GM21381 (cell line): ENCODE results near the gene FBXO47.
"Not testable (repeated sequence)": the region's sequence is repeated elsewhere in the genome, so short reads cannot be mapped to it uniquely, and the experiment has no call there.

ENCODE experiments used
- ATAC-seq: cut with Tn5 transposase; IDR thresholded peaks from one replicate; pipeline ENCODE4 v1.9.1; 2021; ENCODE audit warnings: mild to moderate bottlenecking, moderate library complexity; ENCODE audit not compliant: unreplicated experiment

The FBXO47 gene

DNA sequence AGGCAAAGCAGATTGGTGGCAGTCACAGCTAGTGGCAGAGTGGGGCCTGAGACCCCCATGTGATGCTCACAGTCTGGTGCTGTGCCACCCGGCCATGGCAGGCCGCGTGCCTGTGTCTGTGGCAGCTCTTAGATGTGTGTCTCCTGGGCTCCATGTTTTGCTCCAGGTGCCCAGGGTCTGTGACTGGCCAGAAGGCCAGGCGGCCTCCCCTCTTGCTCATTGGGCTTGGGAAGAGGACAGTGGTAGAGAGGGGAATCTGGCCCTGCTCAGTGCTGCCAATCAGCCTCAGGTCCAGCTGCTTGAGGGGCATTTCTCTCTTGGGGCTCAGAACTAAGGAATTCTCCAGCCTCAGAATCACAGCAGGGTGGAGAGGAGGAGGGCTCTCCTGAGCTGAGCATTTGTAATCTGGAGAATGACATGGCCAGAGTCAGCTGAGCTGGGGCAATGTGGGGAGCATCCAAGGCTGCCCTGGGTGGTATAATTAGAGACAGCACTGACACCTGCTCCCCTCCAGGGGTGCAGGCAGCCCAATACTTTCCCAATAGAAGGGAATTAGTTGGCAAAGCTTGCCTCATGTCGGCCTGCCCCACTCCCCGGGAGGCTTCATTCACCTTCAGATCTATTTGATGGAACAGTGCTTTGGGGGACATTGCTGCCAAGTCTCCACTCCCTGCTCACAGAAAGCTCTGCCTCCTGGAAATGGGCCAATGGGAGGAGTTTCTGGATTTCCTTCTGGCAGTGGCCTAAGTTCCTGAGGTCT lies 44.5 kb downstream of the FBXO47 start:
- no peak for ATAC-seq

DNA sequence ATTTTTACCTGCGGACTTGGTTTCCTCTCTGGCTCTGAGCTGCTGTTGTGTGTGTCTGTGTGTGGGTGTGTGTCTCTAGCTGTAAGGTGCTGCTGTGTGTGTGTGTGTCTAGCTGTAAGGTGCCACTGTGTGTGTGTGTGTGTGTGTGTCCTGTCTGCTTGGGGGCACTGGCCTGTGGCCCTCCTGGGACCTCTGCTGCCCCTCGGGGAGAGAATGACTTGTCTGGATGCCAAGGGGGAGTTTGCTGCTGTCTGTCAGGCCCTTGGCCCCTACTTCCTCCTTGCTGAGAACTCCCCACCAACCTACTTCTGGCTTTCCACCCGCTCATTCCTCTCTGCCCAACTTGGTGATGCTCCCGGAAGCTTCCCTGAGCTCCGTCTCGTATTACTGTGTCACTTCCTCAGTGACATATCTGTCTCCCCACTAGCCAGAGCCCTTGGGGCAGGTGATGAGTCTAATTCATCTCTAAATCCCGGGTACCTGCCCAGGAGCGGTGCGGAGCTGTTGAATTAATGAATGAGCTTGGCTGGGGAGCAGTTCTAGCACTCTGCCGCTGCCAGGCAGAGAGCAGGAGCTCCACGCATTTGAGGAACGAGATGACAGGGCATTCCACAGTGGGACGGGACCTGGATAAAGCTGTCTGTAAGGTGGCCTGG lies 45.3 kb downstream of the FBXO47 start:
- no peak for ATAC-seq

DNA sequence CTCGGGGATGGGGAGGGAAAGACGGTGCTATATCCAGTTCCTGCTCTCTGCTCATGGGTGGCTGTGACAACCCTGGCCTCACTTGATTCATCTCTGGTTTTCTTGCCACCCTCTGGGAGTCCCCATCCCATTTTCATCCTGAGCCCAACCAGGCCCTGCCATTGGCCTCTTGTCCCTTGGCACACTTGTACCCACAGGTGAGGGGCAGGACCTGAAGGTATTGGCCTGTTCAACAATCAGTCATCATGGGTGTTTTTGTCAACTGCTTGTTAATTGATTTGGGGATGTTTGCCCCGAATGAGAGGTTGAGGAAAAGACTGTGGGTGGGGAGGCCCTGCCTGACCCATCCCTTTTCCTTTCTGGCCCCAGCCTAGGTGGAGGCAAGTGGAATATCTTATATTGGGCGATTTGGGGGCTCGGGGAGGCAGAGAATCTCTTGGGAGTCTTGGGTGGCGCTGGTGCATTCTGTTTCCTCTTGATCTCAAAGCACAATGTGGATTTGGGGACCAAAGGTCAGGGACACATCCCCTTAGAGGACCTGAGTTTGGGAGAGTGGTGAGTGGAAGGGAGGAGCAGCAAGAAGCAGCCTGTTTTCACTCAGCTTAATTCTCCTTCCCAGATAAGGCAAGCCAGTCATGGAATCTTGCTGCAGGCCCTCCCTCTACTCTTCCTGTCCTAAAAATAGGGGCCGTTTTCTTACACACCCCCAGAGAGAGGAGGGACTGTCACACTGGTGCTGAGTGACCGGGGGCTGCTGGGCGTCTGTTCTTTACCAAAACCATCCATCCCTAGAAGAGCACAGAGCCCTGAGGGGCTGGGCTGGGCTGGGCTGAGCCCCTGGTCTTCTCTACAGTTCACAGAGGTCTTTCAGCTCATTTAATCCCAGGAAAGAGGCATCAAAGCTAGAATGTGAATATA lies 46.6 kb downstream of the FBXO47 start:
- no peak for ATAC-seq

DNA sequence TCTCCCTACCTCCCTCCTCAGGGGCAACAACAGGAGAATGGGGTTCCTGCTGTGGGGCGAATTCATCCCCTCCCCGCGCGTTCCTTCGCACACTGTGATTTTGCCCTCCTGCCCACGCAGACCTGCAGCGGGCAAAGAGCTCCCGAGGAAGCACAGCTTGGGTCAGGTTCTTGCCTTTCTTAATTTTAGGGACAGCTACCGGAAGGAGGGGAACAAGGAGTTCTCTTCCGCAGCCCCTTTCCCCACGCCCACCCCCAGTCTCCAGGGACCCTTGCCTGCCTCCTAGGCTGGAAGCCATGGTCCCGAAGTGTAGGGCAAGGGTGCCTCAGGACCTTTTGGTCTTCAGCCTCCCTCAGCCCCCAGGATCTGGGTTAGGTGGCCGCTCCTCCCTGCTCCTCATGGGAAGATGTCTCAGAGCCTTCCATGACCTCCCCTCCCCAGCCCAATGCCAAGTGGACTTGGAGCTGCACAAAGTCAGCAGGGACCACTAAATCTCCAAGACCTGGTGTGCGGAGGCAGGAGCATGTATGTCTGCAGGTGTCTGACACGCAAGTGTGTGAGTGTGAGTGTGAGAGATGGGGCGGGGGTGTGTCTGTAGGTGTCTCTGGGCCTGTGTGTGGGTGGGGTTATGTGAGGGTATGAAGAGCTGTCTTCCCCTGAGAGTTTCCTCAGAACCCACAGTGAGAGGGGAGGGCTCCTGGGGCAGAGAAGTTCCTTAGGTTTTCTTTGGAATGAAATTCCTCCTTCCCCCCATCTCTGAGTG lies 47.7 kb downstream of the FBXO47 start:
- no peak for ATAC-seq

DNA sequence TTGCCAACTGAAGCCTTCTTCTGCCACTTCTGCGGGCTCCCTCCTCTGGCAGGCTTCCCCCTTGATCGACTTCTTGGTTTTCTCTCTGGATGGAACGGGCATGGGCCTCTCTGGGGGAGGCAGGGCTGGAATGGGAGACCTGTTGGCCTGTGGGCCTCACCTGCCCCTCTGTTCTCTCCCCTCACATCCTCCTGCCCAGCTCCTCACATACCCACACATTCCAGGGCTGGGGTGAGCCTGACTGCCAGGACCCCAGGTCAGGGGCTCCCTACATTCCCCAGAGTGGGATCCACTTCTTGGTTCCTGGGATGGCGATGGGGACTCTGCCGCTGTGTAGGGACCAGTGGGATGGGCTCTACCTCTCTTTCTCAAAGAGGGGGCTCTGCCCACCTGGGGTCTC lies 48.3 kb downstream of the FBXO47 start:
- no peak for ATAC-seq

DNA sequence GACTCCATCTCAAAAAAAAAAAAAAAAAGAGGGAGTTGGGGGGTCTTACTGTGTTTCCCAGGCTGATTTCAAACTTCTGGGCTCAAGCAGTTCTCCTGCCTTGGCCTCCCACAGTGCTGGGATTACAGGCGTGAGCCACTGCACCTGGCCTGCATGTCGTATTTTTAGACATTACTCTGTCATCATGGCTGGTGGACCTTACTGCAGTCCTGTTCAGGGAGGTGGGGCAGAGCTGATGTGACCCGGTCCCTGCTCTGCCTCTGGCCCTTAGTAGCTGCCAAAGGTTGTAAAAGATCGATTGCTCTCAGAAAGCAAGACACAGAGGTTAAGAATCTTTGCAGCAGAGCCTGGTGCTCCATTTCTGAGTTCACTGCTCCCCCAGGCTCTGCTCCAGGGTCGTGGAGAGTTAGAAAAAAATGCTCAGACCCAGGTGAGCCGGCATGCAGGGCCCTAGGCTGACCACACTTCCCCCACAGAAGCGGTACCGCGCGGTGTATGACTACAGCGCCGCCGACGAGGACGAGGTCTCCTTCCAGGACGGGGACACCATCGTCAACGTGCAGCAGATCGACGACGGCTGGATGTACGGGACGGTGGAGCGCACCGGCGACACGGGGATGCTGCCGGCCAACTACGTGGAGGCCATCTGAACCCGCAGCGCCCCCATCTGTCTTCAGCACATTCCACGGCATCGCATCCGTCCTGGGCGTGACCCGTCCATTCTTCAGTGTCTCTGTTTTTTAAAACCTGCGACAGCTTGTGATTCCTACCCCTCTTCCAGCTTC lies 48.9 kb downstream of the FBXO47 start:
- ATAC-seq, result no peak

DNA sequence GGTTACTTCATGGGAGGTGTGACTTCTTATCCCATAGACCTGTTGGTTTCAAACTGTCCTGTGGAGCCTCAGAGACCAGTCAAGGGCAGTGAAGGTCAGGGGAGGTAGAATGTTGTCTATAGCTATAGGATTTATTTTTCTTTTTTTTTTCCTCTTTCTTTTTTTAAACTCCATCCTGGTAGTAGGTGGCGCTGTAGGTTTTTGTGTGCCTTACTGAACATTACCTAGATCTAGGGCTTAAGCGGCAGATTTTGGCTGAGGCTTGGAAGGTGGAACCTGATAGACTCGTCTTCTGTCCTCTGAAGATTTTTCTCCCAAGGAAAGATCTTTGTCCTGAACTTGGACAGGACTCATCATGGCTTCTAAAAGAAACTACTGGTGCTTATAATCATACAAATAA lies 49.9 kb downstream of the FBXO47 start:
- ATAC-seq, result no peak

DNA sequence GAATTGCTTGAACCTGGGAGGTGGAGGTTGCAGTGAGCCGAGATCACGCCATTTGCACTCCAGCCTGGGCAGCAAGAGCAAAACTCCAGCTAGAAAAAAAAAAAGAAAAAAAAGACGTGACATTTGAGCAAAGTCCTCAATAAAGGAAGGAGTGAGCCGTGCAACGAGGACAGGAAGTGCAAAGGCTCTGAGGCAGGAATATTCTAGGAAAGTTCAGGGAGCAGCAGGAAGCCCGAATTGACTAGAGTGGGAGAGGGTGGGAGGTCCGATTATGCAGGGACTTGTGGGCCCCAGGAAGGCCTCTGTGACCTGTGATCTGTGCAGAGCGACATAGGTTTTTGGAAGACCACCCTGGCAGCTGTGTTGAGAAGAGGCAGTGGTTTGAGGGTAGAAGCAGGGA lies 50.4 kb downstream of the FBXO47 start:
- ATAC-seq, result no peak

DNA sequence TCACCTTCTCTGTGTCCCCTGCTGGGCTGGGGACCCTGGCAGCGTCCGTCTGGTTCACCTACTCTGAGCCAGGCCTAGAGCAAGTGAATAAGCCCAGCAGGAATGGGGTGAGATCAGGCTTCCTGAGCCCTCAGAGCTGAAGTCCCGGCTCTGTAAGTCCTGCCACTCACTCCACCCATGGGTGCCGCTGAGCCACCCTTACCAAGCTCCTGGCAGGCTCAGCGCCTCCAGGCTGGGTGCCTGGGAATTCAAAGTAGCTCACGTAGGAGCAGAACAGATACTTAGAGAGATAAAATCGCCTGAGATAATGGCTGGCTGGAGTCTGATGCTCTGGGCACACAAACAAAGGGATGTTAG lies 51.6 kb downstream of the FBXO47 start:
- no peak for ATAC-seq

DNA sequence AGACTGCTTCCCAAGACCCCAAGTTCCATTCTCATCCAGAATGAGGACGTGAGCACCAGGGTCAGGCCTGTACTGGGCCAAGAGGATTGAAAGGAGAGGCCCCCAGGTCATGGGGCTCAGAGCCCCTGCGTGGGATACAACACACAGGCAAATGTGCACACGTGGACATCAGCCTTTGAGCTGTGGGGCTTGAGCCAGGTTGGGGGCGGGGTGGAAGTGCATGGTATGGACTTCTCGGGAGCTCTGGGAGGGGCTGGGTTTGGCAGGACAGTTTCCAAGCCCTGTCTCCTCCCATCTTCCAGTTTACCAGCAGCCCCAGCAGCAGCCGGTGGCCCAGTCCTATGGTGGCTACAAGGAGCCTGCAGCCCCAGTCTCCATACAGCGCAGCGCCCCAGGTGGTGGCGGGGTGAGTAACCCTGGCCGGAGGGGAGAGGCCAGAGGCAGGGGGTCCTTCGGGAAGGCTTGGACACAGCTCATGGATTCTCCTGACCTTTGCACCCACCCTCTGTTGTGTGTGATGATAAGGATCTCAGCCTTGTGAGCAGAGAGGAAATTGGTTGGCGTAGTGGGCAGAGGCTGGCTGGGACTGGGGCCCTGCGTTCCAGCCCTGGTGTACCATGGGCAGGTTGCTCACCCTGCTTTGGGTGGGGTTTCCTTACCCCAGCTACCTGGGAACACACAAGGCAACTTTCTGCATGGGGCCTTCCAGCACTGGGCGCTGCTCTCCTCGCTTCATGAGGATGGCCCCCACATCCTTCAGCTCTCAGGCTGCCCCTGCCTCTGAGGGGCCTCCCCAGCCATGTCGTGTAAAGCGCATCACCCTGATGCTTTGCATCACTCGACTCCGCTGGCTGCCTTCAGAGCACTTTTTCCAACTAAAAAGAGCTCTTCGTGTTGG lies 52.2 kb downstream of the FBXO47 start:
- no peak for ATAC-seq

DNA sequence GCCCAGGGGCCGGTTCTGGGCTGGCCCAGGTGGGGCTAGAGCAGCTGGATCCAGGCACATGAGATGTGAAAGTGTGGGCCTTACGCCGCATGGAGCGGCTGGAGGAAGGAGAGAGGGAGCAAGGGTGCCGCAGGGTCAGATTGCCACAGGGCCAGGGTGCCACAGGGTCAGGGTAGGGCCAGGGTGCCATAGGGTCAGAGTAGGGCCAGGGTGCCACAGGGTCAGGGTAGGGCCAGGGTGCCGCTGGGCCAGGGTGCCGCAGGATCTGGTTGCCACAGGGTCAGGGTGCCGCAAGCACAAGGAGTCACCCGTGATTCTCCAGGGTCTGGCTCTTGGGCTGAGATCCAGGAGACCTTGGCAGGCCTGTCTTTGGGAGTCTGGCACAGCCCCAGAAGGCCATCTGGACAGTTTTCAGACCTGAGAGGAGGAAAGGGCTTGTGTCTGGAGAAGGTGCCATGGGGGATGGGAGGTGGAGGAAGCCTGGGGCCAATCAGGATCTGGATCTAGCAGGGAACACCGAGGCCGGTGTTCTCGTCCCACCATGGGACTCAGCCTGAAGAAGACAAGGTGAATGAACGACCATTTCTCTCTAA lies 54.9 kb downstream of the FBXO47 start:
- ATAC-seq, result no peak

DNA sequence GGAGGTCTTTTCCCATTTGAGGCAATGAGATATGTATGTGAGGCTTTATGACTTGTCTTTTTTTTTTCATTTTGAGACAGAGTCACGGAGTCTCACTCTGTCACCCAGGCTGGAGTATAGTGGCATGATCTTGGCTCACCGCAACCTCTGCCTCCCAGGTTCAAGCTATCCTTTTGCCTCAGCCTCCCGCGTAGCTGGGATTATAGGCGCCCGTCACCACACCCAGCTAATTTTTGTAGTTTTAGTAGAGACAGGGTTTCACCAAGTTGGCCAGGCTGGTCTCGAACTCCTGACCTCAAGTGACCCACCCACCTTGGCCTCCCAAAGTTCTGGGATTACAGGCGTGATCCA lies 55.5 kb downstream of the FBXO47 start:
- ATAC-seq, result not testable (repeated sequence)

DNA sequence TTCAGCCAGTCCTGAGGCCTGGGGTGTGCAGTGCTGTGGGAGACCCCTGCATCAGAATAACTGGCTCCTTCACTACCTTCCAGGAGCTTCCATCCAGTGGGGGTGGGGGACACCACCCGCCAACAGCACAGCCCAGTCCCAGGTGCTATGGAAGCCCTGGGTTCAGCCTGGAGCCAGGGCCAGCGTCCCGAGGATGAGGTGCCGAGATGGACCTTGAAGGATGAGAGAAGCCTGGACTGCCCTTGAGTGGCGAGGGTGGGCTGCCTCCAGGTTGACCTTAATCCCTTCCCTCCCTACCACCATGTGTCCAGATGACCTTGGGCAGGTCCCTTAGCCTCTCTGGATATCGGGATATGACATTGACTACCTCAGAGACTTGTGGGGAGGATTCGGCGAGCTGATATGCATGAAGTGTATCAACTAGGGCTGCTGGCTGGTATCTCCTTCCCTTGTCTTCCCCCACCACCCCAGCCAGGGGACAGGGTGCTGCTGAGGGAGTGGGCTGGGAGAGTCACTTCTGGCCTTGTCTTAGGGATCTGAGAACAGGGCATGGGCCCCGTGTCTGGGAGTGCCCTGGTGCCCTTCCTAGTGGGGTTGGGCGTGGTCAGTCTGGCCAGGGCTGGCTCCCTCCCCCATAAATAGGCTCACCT lies 56.0 kb downstream of the FBXO47 start:
- no peak for ATAC-seq

DNA sequence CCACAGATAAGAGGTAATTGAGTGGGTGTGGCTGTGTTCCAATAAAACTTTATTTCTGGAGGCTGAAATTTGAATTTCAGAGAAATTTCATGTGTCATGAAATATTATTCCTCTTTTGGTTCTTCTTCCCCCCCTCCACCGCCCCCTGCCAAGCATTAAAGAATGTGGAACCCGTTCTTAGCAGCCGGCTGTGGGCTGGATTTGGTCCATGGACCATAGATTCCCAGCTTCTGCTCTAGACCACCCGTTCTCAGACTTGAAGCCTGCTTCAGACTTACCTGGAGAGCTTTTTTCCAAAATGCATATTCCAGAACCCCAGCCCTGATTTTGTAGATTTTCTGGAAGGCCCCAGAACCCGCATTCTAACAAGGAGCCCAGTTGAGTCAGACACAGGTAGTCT lies 56.9 kb downstream of the FBXO47 start:
- ATAC-seq, result no peak

DNA sequence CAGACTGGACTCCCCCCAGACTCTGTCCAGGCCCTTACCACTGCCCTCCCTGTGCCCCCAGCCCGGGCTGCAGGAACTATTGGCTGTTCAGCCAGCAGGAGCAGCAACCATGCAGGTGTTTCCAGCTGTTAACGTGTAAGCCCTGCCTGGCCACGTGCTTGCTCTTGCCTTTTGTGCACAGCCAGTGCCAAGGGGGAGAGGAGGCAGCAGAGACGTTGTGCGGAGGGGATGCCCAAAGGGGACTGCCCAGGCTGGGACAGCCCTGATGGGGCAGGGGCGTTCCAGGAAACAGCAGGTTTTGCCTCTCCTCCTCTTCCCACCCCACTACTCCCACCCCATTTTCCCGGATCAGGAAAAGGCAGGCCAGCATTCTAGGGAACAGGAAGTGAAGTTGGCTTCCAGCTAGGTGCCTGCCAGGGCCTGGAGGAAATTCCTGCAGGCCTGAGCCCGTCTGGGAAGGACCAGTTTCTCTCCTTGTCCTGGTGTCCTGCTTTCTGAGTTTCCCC lies 58.5 kb downstream of the FBXO47 start:
- no peak for ATAC-seq

DNA sequence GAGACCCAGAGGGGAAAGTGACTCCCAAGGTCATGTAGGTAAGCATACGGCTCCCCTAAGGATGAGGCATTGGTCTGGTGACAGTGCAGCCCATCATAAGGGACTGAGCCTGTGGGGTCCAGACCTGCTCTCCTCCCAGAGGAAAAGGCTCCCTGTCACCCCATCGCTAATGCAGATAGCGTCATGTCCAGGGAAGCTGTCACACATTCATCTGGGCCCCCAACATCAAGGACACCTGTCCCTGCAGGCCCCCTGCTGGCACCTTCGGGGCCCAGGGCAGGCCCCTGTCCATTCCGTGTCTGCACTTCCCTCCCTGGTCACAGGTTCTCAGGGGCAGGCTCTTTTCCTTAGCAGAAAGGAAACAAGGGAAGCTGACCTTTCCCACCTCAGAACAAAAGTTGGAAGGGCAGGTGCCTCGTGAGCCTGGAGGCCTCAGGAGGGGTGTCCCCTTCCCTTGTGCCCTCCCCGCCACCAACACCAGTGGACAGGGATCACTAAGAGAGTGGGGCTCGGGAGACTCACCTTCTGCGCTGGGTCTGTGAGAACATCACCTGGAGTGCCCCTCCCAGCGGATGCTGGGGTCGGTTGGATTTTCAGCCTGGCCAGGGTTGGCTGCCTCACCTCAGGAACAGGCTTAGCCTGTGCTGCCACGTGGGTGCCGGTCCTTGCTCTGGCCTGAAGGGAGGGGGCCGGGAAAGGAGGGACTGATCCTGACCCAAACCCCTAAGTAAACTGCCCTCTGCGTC lies 59.1 kb downstream of the FBXO47 start:
- no peak for ATAC-seq

DNA sequence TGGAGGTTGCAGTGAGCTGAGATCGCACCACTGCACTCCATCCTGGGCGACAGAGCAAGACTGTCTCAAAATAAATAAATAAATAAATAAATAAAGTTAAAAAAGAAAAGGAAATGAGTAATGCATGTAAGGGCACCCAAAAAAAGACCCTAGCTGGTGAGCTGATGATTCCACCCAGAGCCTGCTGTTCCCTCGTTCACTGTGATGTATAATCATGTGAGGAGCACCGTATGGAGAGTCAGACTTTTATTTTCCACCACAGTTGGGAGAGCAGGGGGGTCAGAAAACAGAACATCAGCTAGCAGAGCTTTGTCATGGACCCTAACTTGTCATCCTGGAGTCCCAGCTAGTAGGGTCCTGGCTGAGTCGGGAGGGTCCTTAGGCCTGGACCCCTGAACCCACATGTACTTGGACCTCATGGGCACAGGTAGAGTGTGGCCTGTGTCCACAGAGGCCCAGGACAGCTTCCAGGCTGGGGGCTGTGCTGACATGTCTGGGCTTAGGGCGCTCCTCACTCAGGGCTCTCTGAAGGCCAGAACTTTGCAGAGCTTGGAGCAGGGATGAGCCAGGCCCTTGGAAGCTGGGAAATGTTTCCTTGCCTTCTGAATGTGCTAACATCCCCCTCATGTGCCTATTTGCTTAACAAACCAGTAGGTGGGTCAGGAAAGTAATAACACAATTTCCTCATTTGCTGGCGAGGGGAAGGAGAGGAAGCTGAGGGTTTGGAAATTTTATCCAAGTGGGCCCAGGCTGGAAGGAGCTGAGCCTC lies 60.6 kb downstream of the FBXO47 start:
- ATAC-seq, result no peak
